Measurements from ENCODE around the gene PTPRG. TPM values are rescaled to one million over a fixed set of nuclear protein-coding genes. Genes with fewer than 3 reads are reported as not detected.
"Not testable (repeated sequence)": the region's sequence is repeated elsewhere in the genome, so short reads cannot be mapped to it uniquely, and the experiment has no call there.

Gene PTPRG
- total RNA-seq, 1 donor from 2014 or later: 4.2 TPM

DNA sequence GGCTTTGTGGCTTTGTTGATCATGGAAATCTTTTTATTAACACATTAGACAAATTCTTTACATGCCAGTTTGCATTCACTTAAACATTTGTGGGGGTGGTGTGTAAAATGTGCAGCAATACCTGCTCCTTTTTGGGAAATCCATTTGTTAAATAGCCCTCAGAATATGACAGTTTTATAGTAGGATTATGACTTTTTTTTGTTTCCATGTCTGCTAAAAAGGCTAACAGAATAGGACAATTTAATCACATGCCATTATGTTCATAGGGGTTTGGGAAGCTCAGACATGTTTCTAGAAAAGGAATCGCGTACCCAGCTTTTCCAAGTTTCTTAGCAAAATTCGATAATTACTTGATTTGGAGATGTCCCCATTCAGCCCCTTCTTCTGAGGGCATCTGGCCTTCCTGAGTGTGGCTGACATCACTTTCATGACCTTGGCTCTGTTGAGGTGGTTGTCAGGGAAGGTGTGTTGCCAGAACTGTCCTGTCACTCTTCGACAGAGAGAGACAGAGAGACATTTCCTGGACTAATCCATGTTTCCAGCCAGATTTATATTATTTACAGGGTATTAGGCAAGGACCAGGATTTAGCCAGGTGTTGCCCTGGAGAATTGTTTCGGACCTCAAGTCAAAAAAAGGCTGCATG, 126.4 kb downstream of the PTPRG start:
- intact Hi-C loops (cut with micrococcal nuclease): no loop called here
- Mint-ChIP-seq H3K36me3 (ENCODE audit: low read depth) (no peaks in the 10 kb centered on the region), H3K27me3 (peaks cover 2% of the 10 kb centered on the region), H3K4me1 (no peaks in the 10 kb centered on the region), H3K9me3 (no peaks in the 10 kb centered on the region), H3K27ac (no peak overlapping the region), H3K4me3 (no peak overlapping the region)
- DNase-seq: no peak

DNA sequence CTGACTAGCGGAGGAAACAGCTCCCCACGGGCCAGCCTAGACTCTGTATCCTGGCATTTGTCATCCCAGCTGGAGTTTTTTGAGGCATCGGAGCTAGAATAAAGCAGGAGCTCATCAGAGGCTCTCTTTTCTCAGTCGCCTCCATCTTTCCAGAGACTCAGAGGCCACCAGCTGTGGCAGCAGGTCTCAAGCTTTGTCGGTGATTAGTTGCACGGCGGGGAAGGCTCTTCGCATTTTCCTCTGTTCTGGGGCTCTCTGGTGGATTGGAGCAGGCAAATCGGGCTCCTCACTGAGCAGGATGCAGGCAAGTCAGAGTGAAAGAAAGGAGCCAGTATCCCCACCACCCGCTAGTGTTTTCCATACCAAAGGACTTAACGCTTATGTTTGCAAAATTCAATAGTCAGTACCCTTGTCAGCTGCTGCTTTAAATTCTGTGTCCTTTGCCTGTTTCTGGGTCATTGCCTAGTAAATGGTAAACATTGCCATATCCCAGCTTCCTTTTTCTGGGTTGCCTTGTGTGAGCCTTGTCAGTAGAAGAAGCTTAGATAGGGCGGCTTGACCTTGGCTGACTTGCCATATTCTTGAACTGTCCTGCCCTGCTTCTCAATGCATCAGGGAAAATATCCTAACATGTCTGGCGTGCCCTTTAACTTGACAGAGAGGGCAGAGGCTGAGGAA, 127.1 kb downstream of the PTPRG start:
- intact Hi-C loops (cut with micrococcal nuclease): no loop called here
- H3K27me3 Mint-ChIP-seq: peaks cover 2% of the 10 kb centered on the region
- H3K4me1 Mint-ChIP-seq: no peaks in the 10 kb centered on the region
- H3K4me3 Mint-ChIP-seq: no peak overlapping the region
- no peak overlapping the region for H3K27ac Mint-ChIP-seq
- no peak for DNase-seq
- no peaks in the 10 kb centered on the region for H3K36me3 Mint-ChIP-seq (ENCODE audit: low read depth)
- H3K9me3 Mint-ChIP-seq: no peaks in the 10 kb centered on the region

DNA sequence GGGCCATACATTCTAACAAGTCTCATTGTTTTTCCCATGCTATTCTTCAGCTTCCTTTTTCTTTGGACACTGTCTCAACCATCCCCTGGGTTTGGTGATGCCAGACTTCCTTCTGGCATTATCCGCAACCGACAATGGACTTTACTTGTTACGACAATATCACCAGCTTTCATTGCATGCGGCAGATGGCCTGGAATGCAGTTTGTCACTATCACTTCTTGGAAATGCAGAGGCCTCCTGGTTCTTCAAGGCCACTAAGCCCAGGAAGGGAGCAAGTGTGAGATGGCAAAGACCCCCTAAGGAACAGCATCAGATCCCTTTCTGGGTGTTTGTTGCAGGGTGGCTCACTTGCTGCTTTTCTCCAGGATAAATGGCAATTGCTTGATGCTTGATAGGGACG, 128.6 kb downstream of the PTPRG start:
- H3K27ac Mint-ChIP-seq: no peak overlapping the region
- H3K27me3 Mint-ChIP-seq: peaks cover 2% of the 10 kb centered on the region
- H3K4me3 Mint-ChIP-seq: no peak overlapping the region
- no peak for DNase-seq
- intact Hi-C loops (cut with micrococcal nuclease): no loop called here
- no peaks in the 10 kb centered on the region for H3K36me3 Mint-ChIP-seq (ENCODE audit: low read depth)
- H3K9me3 Mint-ChIP-seq: peaks cover 4% of the 10 kb centered on the region
- no peaks in the 10 kb centered on the region for H3K4me1 Mint-ChIP-seq

DNA sequence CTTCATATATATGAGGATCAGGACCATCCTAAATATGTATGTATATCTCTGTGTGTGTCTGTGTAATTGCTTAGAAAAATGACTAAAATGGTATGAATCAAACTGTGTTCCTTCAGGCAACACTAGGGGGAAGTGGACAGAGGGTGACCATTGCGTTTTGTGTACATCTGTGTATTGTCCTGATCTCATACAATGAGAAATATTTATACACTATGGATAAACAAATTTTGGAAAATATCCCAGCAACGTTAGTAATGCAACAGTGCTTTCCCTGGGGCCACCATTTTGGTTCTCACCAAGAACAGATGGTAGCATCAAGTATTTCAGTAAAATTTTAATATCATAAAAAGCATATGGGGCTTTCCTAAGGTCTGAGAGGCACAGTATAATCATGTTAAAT, 130.1 kb downstream of the PTPRG start:
- no peak for DNase-seq
- Mint-ChIP-seq H3K9me3 (peaks cover 4% of the 10 kb centered on the region), H3K27ac (no peak overlapping the region), H3K27me3 (peaks cover 2% of the 10 kb centered on the region), H3K36me3 (ENCODE audit: low read depth) (no peaks in the 10 kb centered on the region), H3K4me3 (no peak overlapping the region), H3K4me1 (no peaks in the 10 kb centered on the region)
- intact Hi-C loops (cut with micrococcal nuclease): no loop called here

DNA sequence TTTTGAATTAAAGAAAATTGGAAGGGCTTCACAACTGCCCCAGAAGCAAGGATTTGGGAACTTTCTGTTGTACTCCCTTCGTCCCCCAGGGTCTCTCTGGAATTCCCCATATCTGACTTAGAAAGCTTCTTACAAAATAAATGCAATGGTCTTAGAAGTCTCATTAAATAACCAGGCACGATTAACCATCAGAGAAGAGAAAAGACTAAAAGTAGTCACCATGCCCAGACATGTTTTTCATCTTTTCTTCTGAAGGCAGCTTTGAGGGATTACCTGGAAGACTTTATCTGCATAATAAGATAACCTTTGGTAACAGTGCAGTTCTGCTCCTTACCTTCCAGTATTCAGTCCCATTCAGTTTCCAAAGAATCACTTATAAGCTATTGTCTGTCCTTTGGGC, 135.9 kb downstream of the PTPRG start:
- H3K27me3 Mint-ChIP-seq: no peaks in the 10 kb centered on the region
- peaks cover 4% of the 10 kb centered on the region for H3K9me3 Mint-ChIP-seq
- H3K4me3 Mint-ChIP-seq: no peak overlapping the region
- no peak for DNase-seq
- intact Hi-C loops (cut with micrococcal nuclease): no loop called here
- H3K4me1 Mint-ChIP-seq: no peaks in the 10 kb centered on the region
- H3K36me3 Mint-ChIP-seq (ENCODE audit: low read depth): no peaks in the 10 kb centered on the region
- no peak overlapping the region for H3K27ac Mint-ChIP-seq

GRCh38 chr3:61698278-61699072, 137.1 kb downstream of the PTPRG start:
- H3K4me1 Mint-ChIP-seq; H3K36me3 Mint-ChIP-seq (ENCODE audit: low read depth); intact Hi-C loops (cut with micrococcal nuclease); DNase-seq; H3K4me3 Mint-ChIP-seq; H3K27ac Mint-ChIP-seq; H3K9me3 Mint-ChIP-seq; H3K27me3 Mint-ChIP-seq: not testable (repeated sequence)

GRCh38 chr3:61699622-61700021, 138.3 kb downstream of the PTPRG start:
- intact Hi-C loops (cut with micrococcal nuclease): no loop called here
- Mint-ChIP-seq H3K4me1 (no peaks in the 10 kb centered on the region), H3K27me3 (no peaks in the 10 kb centered on the region), H3K4me3 (no peak overlapping the region), H3K27ac (no peak overlapping the region), H3K36me3 (ENCODE audit: low read depth) (no peaks in the 10 kb centered on the region), H3K9me3 (peaks cover 2% of the 10 kb centered on the region)
- no peak for DNase-seq

- H3K36me3 Mint-ChIP-seq (ENCODE audit: low read depth): no peaks in the 10 kb centered on the region
- no peaks in the 10 kb centered on the region for H3K9me3 Mint-ChIP-seq
- no peak overlapping the region for H3K4me3 Mint-ChIP-seq
- no peaks in the 10 kb centered on the region for H3K27me3 Mint-ChIP-seq
- DNase-seq: no peak
- H3K4me1 Mint-ChIP-seq: no peaks in the 10 kb centered on the region
- intact Hi-C loops (cut with micrococcal nuclease): no loop called here
- H3K27ac Mint-ChIP-seq: no peak overlapping the region
Measured at GRCh38 chr3:61701011-61701410, 139.6 kb downstream of the PTPRG start.

DNA sequence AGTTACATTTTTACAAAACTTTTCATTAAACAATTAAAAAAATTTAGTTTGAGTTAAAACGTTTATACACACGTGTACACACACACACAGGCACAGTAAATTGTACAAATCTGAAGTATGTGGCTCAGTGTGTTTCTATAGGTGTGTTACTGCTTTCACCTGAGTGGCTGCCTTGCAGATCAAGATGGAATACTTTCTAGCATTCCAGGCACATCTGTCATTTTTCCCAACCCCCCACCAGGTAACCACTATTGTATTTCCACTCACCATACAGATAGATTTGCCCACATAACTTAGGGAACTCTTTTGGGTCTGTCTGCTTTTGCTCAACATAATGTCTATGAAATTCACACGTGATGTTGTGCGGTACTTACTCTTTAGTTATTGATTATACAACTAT, 141.1 kb downstream of the PTPRG start:
- no peaks in the 10 kb centered on the region for H3K4me1 Mint-ChIP-seq
- no peaks in the 10 kb centered on the region for H3K9me3 Mint-ChIP-seq
- no peaks in the 10 kb centered on the region for H3K27me3 Mint-ChIP-seq
- DNase-seq: no peak
- intact Hi-C loops (cut with micrococcal nuclease): no loop called here
- no peak overlapping the region for H3K4me3 Mint-ChIP-seq
- H3K27ac Mint-ChIP-seq: no peak overlapping the region
- no peaks in the 10 kb centered on the region for H3K36me3 Mint-ChIP-seq (ENCODE audit: low read depth)

DNA sequence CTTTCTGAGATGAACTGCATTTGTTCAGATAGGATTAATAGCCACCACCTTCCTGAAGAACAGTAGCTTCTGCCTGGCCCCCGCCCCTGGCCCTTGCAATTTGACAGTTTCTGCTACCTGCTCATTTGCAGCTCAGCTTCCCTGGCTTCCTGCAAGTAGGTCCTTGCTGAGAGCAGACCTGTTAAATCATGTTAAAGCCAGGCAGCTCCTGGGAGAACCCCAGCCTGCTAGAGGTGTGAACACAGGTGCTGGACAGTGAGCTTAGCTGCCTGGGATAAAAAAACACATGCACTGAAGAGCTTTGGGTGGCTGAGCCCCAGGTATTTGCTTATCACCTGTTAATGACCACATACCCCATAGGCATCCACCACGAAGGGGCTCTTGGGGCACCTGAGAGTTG, 143.4 kb downstream of the PTPRG start:
- intact Hi-C loops (cut with micrococcal nuclease): no loop called here

DNA sequence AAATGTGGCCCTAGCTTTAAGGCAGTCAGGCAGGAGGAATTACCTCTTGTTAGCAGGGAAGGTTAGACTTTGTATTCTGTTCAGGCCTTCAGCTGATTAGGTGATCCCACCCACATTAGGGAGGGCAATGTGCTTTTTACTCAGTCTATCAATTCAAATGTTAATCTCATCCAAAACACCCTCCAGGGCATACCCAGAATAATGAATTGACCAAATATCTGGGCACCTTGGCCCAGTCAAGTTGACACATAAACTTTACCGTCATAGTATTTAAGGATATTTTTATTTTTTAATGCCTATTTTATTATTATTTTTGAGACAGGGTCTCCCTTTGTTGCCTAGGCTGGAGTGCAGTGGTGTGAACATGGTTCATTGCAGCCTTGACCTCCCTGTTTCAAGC, 146.1 kb downstream of the PTPRG start:
- H3K27ac Mint-ChIP-seq: no peak overlapping the region
- no peak overlapping the region for H3K4me3 Mint-ChIP-seq
- no peaks in the 10 kb centered on the region for H3K4me1 Mint-ChIP-seq
- no peak for DNase-seq
- no peaks in the 10 kb centered on the region for H3K27me3 Mint-ChIP-seq
- peaks cover 2% of the 10 kb centered on the region for H3K9me3 Mint-ChIP-seq
- intact Hi-C loops (cut with micrococcal nuclease): no loop called here
- no peaks in the 10 kb centered on the region for H3K36me3 Mint-ChIP-seq (ENCODE audit: low read depth)

More for the DNA sequence above, 143.4 kb downstream of the PTPRG start:
- no peaks in the 10 kb centered on the region for H3K9me3 Mint-ChIP-seq
- no peak for DNase-seq
- no peaks in the 10 kb centered on the region for H3K27me3 Mint-ChIP-seq
- no peaks in the 10 kb centered on the region for H3K36me3 Mint-ChIP-seq (ENCODE audit: low read depth)
- H3K27ac Mint-ChIP-seq: no peak overlapping the region
- no peaks in the 10 kb centered on the region for H3K4me1 Mint-ChIP-seq
- H3K4me3 Mint-ChIP-seq: no peak overlapping the region

GRCh38 chr3:61710920-61711319, 149.5 kb downstream of the PTPRG start:
- H3K36me3 Mint-ChIP-seq (ENCODE audit: low read depth); intact Hi-C loops (cut with micrococcal nuclease); H3K4me3 Mint-ChIP-seq; H3K27ac Mint-ChIP-seq; H3K27me3 Mint-ChIP-seq; H3K9me3 Mint-ChIP-seq; DNase-seq; H3K4me1 Mint-ChIP-seq: not testable (repeated sequence)

GRCh38 chr3:61714225-61714624, 152.9 kb downstream of the PTPRG start:
- Mint-ChIP-seq H3K4me1 (no peaks in the 10 kb centered on the region), H3K27ac (no peak overlapping the region), H3K4me3 (no peak overlapping the region), H3K36me3 (ENCODE audit: low read depth) (no peaks in the 10 kb centered on the region), H3K9me3 (peaks cover 4% of the 10 kb centered on the region), H3K27me3 (no peaks in the 10 kb centered on the region)
- no peak for DNase-seq
- intact Hi-C loops (cut with micrococcal nuclease): no loop called here

GRCh38 chr3:61715886-61716527, 154.6 kb downstream of the PTPRG start:
- Mint-ChIP-seq H3K4me1 (no peaks in the 10 kb centered on the region), H3K27ac (no peak overlapping the region), H3K27me3 (no peaks in the 10 kb centered on the region), H3K36me3 (ENCODE audit: low read depth) (no peaks in the 10 kb centered on the region), H3K9me3 (peaks cover 4% of the 10 kb centered on the region), H3K4me3 (no peak overlapping the region)
- intact Hi-C loops (cut with micrococcal nuclease): no loop called here
- DNase-seq: no peak

Measured in activated CD4-positive, alpha-beta T cell treated with anti-CD3 and anti-CD28 coated beads, Interleukin-2, amount 10 ng/mL, durations not matched to agents 24 days and 14 days (primary cell).